GM23338 (cell line): ENCODE measurements around the gene GDA. TPM values are rescaled to one million over a fixed set of nuclear protein-coding genes. Genes with fewer than 3 reads are reported as not detected.

Source experiments
- ATAC-seq: fragments of 200-7000 bp; cut with Tn5 transposase; 3 replicates; pipeline ENCODE4 v1.9.1; 2020
- DNase-seq: peaks from one replicate; pipeline ENCODE4 v3.0.0-alpha.2; 2015; ENCODE audit warnings: low spot score
- H2AFZ ChIP-seq: fragments of 200-600 bp; sonication (generic); 2 replicates; pipeline ENCODE4 v1.8.0; 2016; ENCODE audit warnings: antibody characterized with exemption, mild to moderate bottlenecking, moderate library complexity
- H3F3A ChIP-seq: fragments of 200-600 bp; sonication (generic); replicated peaks from 2 replicates; pipeline ENCODE4 v1.8.0; 2017; ENCODE audit warnings: antibody characterized with exemption, mixed run types, low read depth
- H3K27ac ChIP-seq: fragments of 200-600 bp; sonication (generic); 2 replicates; pipeline ENCODE4 v1.6.1; 2016; ENCODE audit warnings: low read depth
- H3K27me3 ChIP-seq: fragments of 200-600 bp; sonication (generic); 2 replicates; pipeline ENCODE4 v1.8.0; 2016; ENCODE audit warnings: mild to moderate bottlenecking, mixed run types, moderate library complexity; ENCODE audit not compliant: insufficient read depth
- H3K36me3 ChIP-seq: fragments of 200-600 bp; sonication (generic); 2 replicates; pipeline ENCODE4 v1.8.0; 2016; ENCODE audit warnings: mild to moderate bottlenecking; ENCODE audit not compliant: insufficient read depth
- H3K4me1 ChIP-seq: fragments of 200-600 bp; sonication (generic); 2 replicates; pipeline ENCODE4 v1.8.0; 2016; ENCODE audit warnings: mild to moderate bottlenecking, moderate library complexity; ENCODE audit not compliant: insufficient read depth
- H3K4me2 ChIP-seq: fragments of 200-600 bp; sonication (generic); 2 replicates; pipeline ENCODE4 v1.7.1; 2017; ENCODE audit warnings: mixed run types
- H3K4me3 ChIP-seq: fragments of 200-600 bp; sonication (generic); 2 replicates; pipeline ENCODE4 v1.6.1; 2016; ENCODE audit warnings: mixed run types
- H3K79me2 ChIP-seq: fragments of 200-600 bp; sonication (generic); replicated peaks from 2 replicates; pipeline ENCODE4 v1.8.0; 2017; ENCODE audit warnings: mild to moderate bottlenecking; ENCODE audit not compliant: insufficient read depth
- H3K9me2 ChIP-seq: fragments of 200-600 bp; sonication (generic); 2 replicates; pipeline ENCODE4 v1.8.0; 2017; ENCODE audit not compliant: insufficient read depth
- H4K20me1 ChIP-seq: fragments of 200-600 bp; sonication (generic); replicated peaks from 2 replicates; pipeline ENCODE4 v1.8.0; 2017; ENCODE audit warnings: mild to moderate bottlenecking; ENCODE audit not compliant: insufficient read depth
- H3K27ac Mint-ChIP-seq: 2 replicates; pipeline ENCODE4 v1.8.0; 2020; ENCODE audit warnings: inconsistent platforms, mild to moderate bottlenecking, moderate library complexity, mixed read lengths
- H3K27me3 Mint-ChIP-seq: 3 replicates; pipeline ENCODE4 v1.8.0; 2022; ENCODE audit warnings: low read depth, mild to moderate bottlenecking, moderate library complexity, mixed read lengths, inconsistent platforms; ENCODE audit not compliant: insufficient read depth, poor library complexity
- H3K36me3 Mint-ChIP-seq: 3 replicates; pipeline ENCODE4 v1.8.0; 2021; ENCODE audit warnings: low read depth, mild to moderate bottlenecking, inconsistent platforms, moderate library complexity, mixed read lengths
- H3K4me1 Mint-ChIP-seq: 3 replicates; pipeline ENCODE4 v1.8.0; 2020; ENCODE audit warnings: mild to moderate bottlenecking, inconsistent platforms, mixed read lengths
- H3K4me3 Mint-ChIP-seq: 3 replicates; pipeline ENCODE4 v1.8.0; 2021; ENCODE audit warnings: moderate library complexity, mild to moderate bottlenecking, inconsistent platforms, mixed read lengths
- H3K9me3 Mint-ChIP-seq: 3 replicates; pipeline ENCODE4 v1.8.0; 2020; ENCODE audit warnings: moderate library complexity, mild to moderate bottlenecking, inconsistent platforms, mixed read lengths
- CREB1 ChIP-seq: fragments of 250-450 bp; sonication (Bioruptor Pico); IDR thresholded peaks from 2 replicates; pipeline ENCODE4 v1.5.0; 2020; ENCODE audit warnings: low read depth, mild to moderate bottlenecking, moderate library complexity
- CTCF ChIP-seq, 2 experiments: fragments of 200-600 bp in 1 of 2; sonication (generic) in 1 of 2; conservative IDR thresholded peaks; 2 replicates each; pipeline versions ENCODE4 v1.5.1 to v1.6.1; 2016 to 2017; ENCODE audit warnings: antibody characterized with exemption in 2 of 2, low read depth in 2 of 2, mild to moderate bottlenecking in 2 of 2, moderate library complexity in 1 of 2
- JUNB ChIP-seq: IDR thresholded peaks from one replicate; pipeline ENCODE4 v1.6.1; 2016; ENCODE audit warnings: antibody characterized with exemption; ENCODE audit not compliant: unreplicated experiment
- POLR2AphosphoS5 ChIP-seq: IDR thresholded peaks from 2 replicates; pipeline ENCODE4 v1.6.1; 2016; ENCODE audit warnings: antibody characterized with exemption, low read depth
- STAT1 ChIP-seq: IDR thresholded peaks from one replicate; pipeline ENCODE4 v1.6.1; 2016; ENCODE audit warnings: antibody characterized with exemption; ENCODE audit not compliant: unreplicated experiment
- ZNF331 ChIP-seq: fragments of 250-450 bp; sonication (Bioruptor Pico); IDR thresholded peaks from 2 replicates; pipeline ENCODE4 v1.5.0; 2020; ENCODE audit warnings: low read depth, mild to moderate bottlenecking, moderate library complexity
- polyA plus RNA-seq: library from polyadenylated mRNA; unstranded; fragments of >200 nt; fragmentation: Nextera tagmentation; extraction: Ambion mirVana; gene quantifications from 2 replicates; pipeline ENCODE4 v1.2.1, GENCODE V29; 2016
- total RNA-seq: library from RNA; depleted of rRNA; stranded (reverse); fragments of >200 nt; shearing (Covaris generic); gene quantifications from 2 replicates; pipeline ENCODE4 v1.2.3, GENCODE V29; 2014
- TF ChIP-seq, protein P1 (sequence below): fragments of 250-450 bp; sonication (Bioruptor Pico); IDR thresholded peaks from 2 replicates; pipeline ENCODE4 v1.5.0; 2020; ENCODE audit warnings: mild to moderate bottlenecking, moderate library complexity

GDA gene
- total and polyA plus RNA-seq, 2 experiments from 2014 or later = 4.0 to 5.8 TPM

GRCh38 chr9:72203205-72203803, 54.1 kb downstream of the GDA start:
- peak overlapping the region; percentile 79; the same call in 1 of the 2 replicates for H2AFZ ChIP-seq
- no peak overlapping the region for H3K4me2 ChIP-seq
- no peak for TF ChIP-seq JUNB
- TF ChIP-seq POLR2AphosphoS5 = no peak
- no peak for TF ChIP-seq ZNF331 (CRISPR knock-in tag)
- no peak for TF ChIP-seq CREB1 (CRISPR knock-in tag)
- no peak for TF ChIP-seq STAT1
- TF ChIP-seq CTCF (conservative IDR thresholded peaks at IDR 0.05; ENCODE audit: low read depth in 2 of 2) = peak; percentile 69 to 84
- TF ChIP-seq, protein P1, sequence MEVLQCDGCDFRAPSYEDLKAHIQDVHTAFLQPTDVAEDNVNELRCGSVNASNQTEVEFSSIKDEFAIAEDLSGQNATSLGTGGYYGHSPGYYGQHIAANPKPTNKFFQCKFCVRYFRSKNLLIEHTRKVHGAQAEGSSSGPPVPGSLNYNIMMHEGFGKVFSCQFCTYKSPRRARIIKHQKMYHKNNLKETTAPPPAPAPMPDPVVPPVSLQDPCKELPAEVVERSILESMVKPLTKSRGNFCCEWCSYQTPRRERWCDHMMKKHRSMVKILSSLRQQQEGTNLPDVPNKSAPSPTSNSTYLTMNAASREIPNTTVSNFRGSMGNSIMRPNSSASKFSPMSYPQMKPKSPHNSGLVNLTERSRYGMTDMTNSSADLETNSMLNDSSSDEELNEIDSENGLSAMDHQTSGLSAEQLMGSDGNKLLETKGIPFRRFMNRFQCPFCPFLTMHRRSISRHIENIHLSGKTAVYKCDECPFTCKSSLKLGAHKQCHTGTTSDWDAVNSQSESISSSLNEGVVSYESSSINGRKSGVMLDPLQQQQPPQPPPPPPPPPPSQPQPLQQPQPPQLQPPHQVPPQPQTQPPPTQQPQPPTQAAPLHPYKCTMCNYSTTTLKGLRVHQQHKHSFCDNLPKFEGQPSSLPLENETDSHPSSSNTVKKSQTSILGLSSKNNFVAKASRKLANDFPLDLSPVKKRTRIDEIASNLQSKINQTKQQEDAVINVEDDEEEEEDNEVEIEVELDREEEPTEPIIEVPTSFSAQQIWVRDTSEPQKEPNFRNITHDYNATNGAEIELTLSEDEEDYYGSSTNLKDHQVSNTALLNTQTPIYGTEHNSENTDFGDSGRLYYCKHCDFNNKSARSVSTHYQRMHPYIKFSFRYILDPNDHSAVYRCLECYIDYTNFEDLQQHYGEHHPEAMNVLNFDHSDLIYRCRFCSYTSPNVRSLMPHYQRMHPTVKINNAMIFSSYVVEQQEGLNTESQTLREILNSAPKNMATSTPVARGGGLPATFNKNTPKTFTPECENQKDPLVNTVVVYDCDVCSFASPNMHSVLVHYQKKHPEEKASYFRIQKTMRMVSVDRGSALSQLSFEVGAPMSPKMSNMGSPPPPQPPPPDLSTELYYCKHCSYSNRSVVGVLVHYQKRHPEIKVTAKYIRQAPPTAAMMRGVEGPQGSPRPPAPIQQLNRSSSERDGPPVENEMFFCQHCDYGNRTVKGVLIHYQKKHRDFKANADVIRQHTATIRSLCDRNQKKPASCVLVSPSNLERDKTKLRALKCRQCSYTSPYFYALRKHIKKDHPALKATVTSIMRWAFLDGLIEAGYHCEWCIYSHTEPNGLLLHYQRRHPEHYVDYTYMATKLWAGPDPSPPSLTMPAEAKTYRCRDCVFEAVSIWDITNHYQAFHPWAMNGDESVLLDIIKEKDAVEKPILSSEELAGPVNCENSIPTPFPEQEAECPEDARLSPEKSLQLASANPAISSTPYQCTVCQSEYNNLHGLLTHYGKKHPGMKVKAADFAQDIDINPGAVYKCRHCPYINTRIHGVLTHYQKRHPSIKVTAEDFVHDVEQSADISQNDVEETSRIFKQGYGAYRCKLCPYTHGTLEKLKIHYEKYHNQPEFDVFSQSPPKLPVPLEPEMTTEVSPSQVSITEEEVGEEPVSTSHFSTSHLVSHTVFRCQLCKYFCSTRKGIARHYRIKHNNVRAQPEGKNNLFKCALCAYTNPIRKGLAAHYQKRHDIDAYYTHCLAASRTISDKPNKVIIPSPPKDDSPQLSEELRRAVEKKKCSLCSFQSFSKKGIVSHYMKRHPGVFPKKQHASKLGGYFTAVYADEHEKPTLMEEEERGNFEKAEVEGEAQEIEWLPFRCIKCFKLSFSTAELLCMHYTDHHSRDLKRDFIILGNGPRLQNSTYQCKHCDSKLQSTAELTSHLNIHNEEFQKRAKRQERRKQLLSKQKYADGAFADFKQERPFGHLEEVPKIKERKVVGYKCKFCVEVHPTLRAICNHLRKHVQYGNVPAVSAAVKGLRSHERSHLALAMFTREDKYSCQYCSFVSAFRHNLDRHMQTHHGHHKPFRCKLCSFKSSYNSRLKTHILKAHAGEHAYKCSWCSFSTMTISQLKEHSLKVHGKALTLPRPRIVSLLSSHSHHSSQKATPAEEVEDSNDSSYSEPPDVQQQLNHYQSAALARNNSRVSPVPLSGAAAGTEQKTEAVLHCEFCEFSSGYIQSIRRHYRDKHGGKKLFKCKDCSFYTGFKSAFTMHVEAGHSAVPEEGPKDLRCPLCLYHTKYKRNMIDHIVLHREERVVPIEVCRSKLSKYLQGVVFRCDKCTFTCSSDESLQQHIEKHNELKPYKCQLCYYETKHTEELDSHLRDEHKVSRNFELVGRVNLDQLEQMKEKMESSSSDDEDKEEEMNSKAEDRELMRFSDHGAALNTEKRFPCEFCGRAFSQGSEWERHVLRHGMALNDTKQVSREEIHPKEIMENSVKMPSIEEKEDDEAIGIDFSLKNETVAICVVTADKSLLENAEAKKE (CRISPR knock-in tag) = no peak
- no peaks in the 10 kb centered on the region; the same call in 2 of the 3 replicates for H3K4me1 Mint-ChIP-seq
- H3F3A ChIP-seq = no peaks in the 10 kb centered on the region
- H3K4me3 Mint-ChIP-seq = no peak overlapping the region
- H3K36me3 Mint-ChIP-seq = no peaks in the 10 kb centered on the region
- H3K9me2 ChIP-seq = no peaks in the 10 kb centered on the region
- H3K27me3 ChIP-seq = no peaks in the 10 kb centered on the region
- no peak overlapping the region for H3K27ac ChIP-seq
- no peak overlapping the region for H3K4me3 ChIP-seq
- no peak overlapping the region for H3K27ac Mint-ChIP-seq
- DNase-seq (peak; percentile 73), ATAC-seq (peak; percentile 98)
- H3K9me3 Mint-ChIP-seq = no peaks in the 10 kb centered on the region
- H3K36me3 ChIP-seq = no peaks in the 10 kb centered on the region
- no peaks in the 10 kb centered on the region for H3K79me2 ChIP-seq
- H3K27me3 Mint-ChIP-seq = peaks cover 1% of the 10 kb centered on the region
- H3K4me1 ChIP-seq = no peaks in the 10 kb centered on the region
- no peaks in the 10 kb centered on the region for H4K20me1 ChIP-seq
